Lower leg skin (tissue), 4 donors: ENCODE data around the gene EIF2S2. TPM values are rescaled to one million over a fixed set of nuclear protein-coding genes. Genes with fewer than 3 reads are reported as not detected.
"Not testable (repeated sequence)": the region's sequence is repeated elsewhere in the genome, so short reads cannot be mapped to it uniquely, and the experiment has no call there.

Source experiments
- DNase-seq, 2 donors: peaks; one replicate each; pipeline ENCODE4 v3.0.0-alpha.2; 2019; ENCODE audit warnings: low spot score in 2 of 2
- H3K4me3 ChIP-seq: fragments of 200-600 bp; sonication (generic); 2 replicates; pipeline ENCODE4 v1.5.1; 2017; ENCODE audit warnings: mild to moderate bottlenecking, low read depth; ENCODE audit not compliant: poor library complexity, severe bottlenecking
- CTCF ChIP-seq, 3 donors: fragments of 450-650 bp; IDR thresholded peaks; one replicate each; pipeline ENCODE4 v1.5.1; 2016; ENCODE audit warnings: antibody characterized with exemption in 3 of 3, mild to moderate bottlenecking in 3 of 3, moderate library complexity in 2 of 3
- POLR2A ChIP-seq, 2 donors: fragments of 450-650 bp; IDR thresholded peaks; one replicate each; pipeline ENCODE4 v1.6.1; 2016 to 2017; ENCODE audit warnings: antibody characterized with exemption in 2 of 2, mild to moderate bottlenecking in 1 of 2, moderate library complexity in 1 of 2
- WGBS, 2 donors: methylation state at CpG; one replicate each; pipeline ENCODE4 v1.1.5; 2018; 5-methylcytosine and 5-hydroxymethylcytosine counted together
- intact Hi-C: fragments of 100-400 bp; cut with DNase I; formaldehyde crosslinking; loops from one replicate; pipeline ENCODE4 v1.15.0; 2023; ENCODE audit warnings: low total_unique reads
- total RNA-seq, 4 donors: library from RNA; depleted of rRNA; stranded (reverse); fragments of >200 nt; gene quantifications; one replicate each; pipeline ENCODE4 v1.1.0, GENCODE V29; 2016

The EIF2S2 gene
- 10 to 100 TPM; 28.7 to 46.9 (median 41.7) TPM for total RNA-seq

- intact Hi-C loops = no loop called here
- DNase-seq = peak; percentile 94 to 99
- TF ChIP-seq CTCF (IDR thresholded peaks at IDR 0.05) (peak in 1 of 3 donors; percentile 31), POLR2A (IDR thresholded peaks at IDR 0.05) (peak in 1 of 2 donors; percentile 70)
- WGBS, 2 donors = 0 to 1% methylated on average over 43 to 44 of the region's 81 CpGs
- H3K4me3 ChIP-seq = peak within 1 kb of the TSS; percentile 93
Observed at GRCh38 chr20:34111702-34112599, at the start of gene EIF2S2. TSS of gene EIF2S2 (minus strand) at chr20:34112243. CDS start at chr20:34112110, 133 bp downstream.

- 77 to 81% methylated on average over 8 of the region's 8 CpGs for WGBS, 2 donors
- peak in 1 of 2 donors; percentile 48 for DNase-seq
- H3K4me3 ChIP-seq, intact Hi-C loops: not testable (repeated sequence)
Observed at GRCh38 chr20:34157697-34158096, 45.7 kb upstream of the EIF2S2 start.

GRCh38 chr20:34155836-34156235, 43.8 kb upstream of the EIF2S2 start:
- peak in 1 of 2 donors; percentile 14 for DNase-seq
- H3K4me3 ChIP-seq = no peak overlapping the region
- intact Hi-C loops = no loop called here
- 40 to 57% methylated on average over 2 of the region's 2 CpGs for WGBS, 2 donors
- no peak for TF ChIP-seq POLR2A (IDR thresholded peaks at IDR 0.05)
- no peak for TF ChIP-seq CTCF (IDR thresholded peaks at IDR 0.05)

- DNase-seq, intact Hi-C loops, H3K4me3 ChIP-seq: not testable (repeated sequence)
- WGBS, 2 donors = 92 to 94% methylated on average over 6 of the region's 6 CpGs
Observed at GRCh38 chr20:34153169-34153568, 41.1 kb upstream of the EIF2S2 start.

- 94 to 98% methylated on average over 8 of the region's 8 CpGs for WGBS, 2 donors
- DNase-seq, intact Hi-C loops, H3K4me3 ChIP-seq: not testable (repeated sequence)
Observed at GRCh38 chr20:34152073-34152472, 40.0 kb upstream of the EIF2S2 start.

GRCh38 chr20:34150306-34151000, 38.4 kb upstream of the EIF2S2 start:
- no peak overlapping the region for H3K4me3 ChIP-seq
- WGBS, 2 donors = 47% methylated on average over 9 of the region's 9 CpGs
- intact Hi-C loops = no loop called here
- TF ChIP-seq POLR2A (IDR thresholded peaks at IDR 0.05) = no peak
- TF ChIP-seq CTCF (IDR thresholded peaks at IDR 0.05) = no peak
- no peak for DNase-seq

GRCh38 chr20:34145280-34145819, 33.3 kb upstream of the EIF2S2 start:
- WGBS, 2 donors = 94 to 98% methylated on average over 2 of the region's 2 CpGs

More at GRCh38 chr20:34145280-34145819, 33.3 kb upstream of the EIF2S2 start:
- TF ChIP-seq POLR2A (IDR thresholded peaks at IDR 0.05) (no peak), CTCF (IDR thresholded peaks at IDR 0.05) (no peak)
- intact Hi-C loops = no loop called here
- no peak overlapping the region for H3K4me3 ChIP-seq
- DNase-seq = no peak
